HG03521 (cell line): ENCODE data around the gene ARHGEF16.

ENCODE experiments used
- ATAC-seq: cut with Tn5 transposase; IDR thresholded peaks from one replicate; pipeline ENCODE4 v1.9.1; 2021; ENCODE audit warnings: mild to moderate bottlenecking, moderate library complexity; ENCODE audit not compliant: unreplicated experiment

Gene ARHGEF16

GRCh38 chr1:3436451-3436850 is 18.0 kb upstream of the ARHGEF16 start:
- ATAC-seq = no peak

- no peak for ATAC-seq
Observed at GRCh38 chr1:3436901-3437300, 17.6 kb upstream of the ARHGEF16 start.

GRCh38 chr1:3438661-3439180 is 15.7 kb upstream of the ARHGEF16 start:
- no peak for ATAC-seq

- no peak for ATAC-seq
Observed at GRCh38 chr1:3439346-3440299, 14.8 kb upstream of the ARHGEF16 start.

- ATAC-seq = no peak
Observed at GRCh38 chr1:3440300-3440681, 14.2 kb upstream of the ARHGEF16 start.

- no peak for ATAC-seq
Observed at GRCh38 chr1:3440711-3441409, 13.6 kb upstream of the ARHGEF16 start.

- ATAC-seq = no peak
Observed at GRCh38 chr1:3441410-3441847, 13.0 kb upstream of the ARHGEF16 start.

GRCh38 chr1:3441880-3442279 is 12.6 kb upstream of the ARHGEF16 start:
- ATAC-seq = no peak

GRCh38 chr1:3442331-3442730 is 12.1 kb upstream of the ARHGEF16 start:
- ATAC-seq = no peak

GRCh38 chr1:3442901-3443300 is 11.6 kb upstream of the ARHGEF16 start:
- no peak for ATAC-seq

GRCh38 chr1:3443807-3444206 is 10.7 kb upstream of the ARHGEF16 start:
- ATAC-seq = no peak

GRCh38 chr1:3444298-3444697 is 10.2 kb upstream of the ARHGEF16 start:
- no peak for ATAC-seq

GRCh38 chr1:3444736-3445135 is 9.7 kb upstream of the ARHGEF16 start:
- no peak for ATAC-seq

GRCh38 chr1:3450202-3450863 is 4.1 kb upstream of the ARHGEF16 start:
- no peak for ATAC-seq

- ATAC-seq = no peak
Observed at GRCh38 chr1:3450983-3451382, 3.5 kb upstream of the ARHGEF16 start.

GRCh38 chr1:3451994-3452865 is 2.2 kb upstream of the ARHGEF16 start:
- no peak for ATAC-seq

- ATAC-seq = no peak
Observed at GRCh38 chr1:3452866-3453175, 1.6 kb upstream of the ARHGEF16 start.

- no peak for ATAC-seq
Observed at GRCh38 chr1:3453203-3453761, 1.2 kb upstream of the ARHGEF16 start.

GRCh38 chr1:3454811-3455618 is 550 bp downstream of the ARHGEF16 start:
- no peak for ATAC-seq
